Right atrium auricular region (tissue), 2 donors: Measurements from ENCODE around the gene KCNIP4. TPM values are rescaled to one million over a fixed set of nuclear protein-coding genes. Genes with fewer than 3 reads are reported as not detected.
"Not testable (repeated sequence)": the region's sequence is repeated elsewhere in the genome, so short reads cannot be mapped to it uniquely, and the experiment has no call there.

ENCODE experiments used
- DNase-seq: peaks from one replicate; pipeline ENCODE4 v3.0.0-alpha.2; 2019; ENCODE audit warnings: low spot score
- H3K27ac ChIP-seq, 2 donors: fragments of 200-600 bp; sonication (generic); 1 replicate in 1 of 2; 2 replicates in 1 of 2; pipeline ENCODE4 v1.5.1; 2016 to 2019
- H3K27me3 ChIP-seq, 2 donors: fragments of 200-600 bp; sonication (generic); one replicate each; pipeline versions ENCODE4 v1.5.1 to v1.6.0; 2017 to 2019
- H3K36me3 ChIP-seq: fragments of 200-600 bp; sonication (generic); one replicate; pipeline ENCODE4 v1.5.1; 2016
- H3K4me1 ChIP-seq, 2 donors: fragments of 200-600 bp; sonication (generic); one replicate each; pipeline versions ENCODE4 v1.5.1 to v1.6.0; 2017 to 2019
- H3K4me3 ChIP-seq, 2 donors: fragments of 200-600 bp; sonication (generic); 1 replicate in 1 of 2; 2 replicates in 1 of 2; pipeline ENCODE4 v1.5.1; 2017 to 2019; ENCODE audit warnings: mild to moderate bottlenecking in 1 of 2, moderate library complexity in 1 of 2
- H3K9me3 ChIP-seq, 2 donors: fragments of 200-600 bp; sonication (generic); one replicate each; pipeline ENCODE4 v1.5.1; 2019
- CTCF ChIP-seq, 2 donors: fragments of 200-600 bp; sonication (generic); IDR thresholded peaks; one replicate each; pipeline ENCODE4 v1.5.1; 2019; ENCODE audit warnings: antibody characterized with exemption in 2 of 2
- total RNA-seq, 2 donors: library from RNA; depleted of rRNA; stranded (reverse); fragments of >200 nt; gene quantifications; one replicate each; pipeline ENCODE4 v1.1.0, GENCODE V29; 2016

The KCNIP4 gene
- total RNA-seq, 2 donors from 2014 or later = not detected

- Histone ChIP-seq H3K9me3 (no peaks in the 10 kb centered on the region), H3K27ac (no peak overlapping the region), H3K36me3 (no peaks in the 10 kb centered on the region), H3K4me1 (no peaks in the 10 kb centered on the region), H3K4me3 (no peak overlapping the region), H3K27me3 (no peaks in the 10 kb centered on the region)
- TF ChIP-seq CTCF (IDR thresholded peaks at IDR 0.05) = no peak
- DNase-seq = no peak
Observed at GRCh38 chr4:21366312-21366711, 582.3 kb downstream of the KCNIP4 start.

- no peak for TF ChIP-seq CTCF (IDR thresholded peaks at IDR 0.05)
- H3K9me3 ChIP-seq = no peaks in the 10 kb centered on the region
- no peak overlapping the region for H3K4me3 ChIP-seq
- no peak overlapping the region for H3K27ac ChIP-seq
- no peak for DNase-seq
- no peaks in the 10 kb centered on the region for H3K4me1 ChIP-seq
- H3K27me3 ChIP-seq = no peaks in the 10 kb centered on the region
- no peaks in the 10 kb centered on the region for H3K36me3 ChIP-seq
Observed at GRCh38 chr4:21363701-21364100, 584.9 kb downstream of the KCNIP4 start.

- not testable (repeated sequence) for H3K4me1 ChIP-seq, H3K27ac ChIP-seq, DNase-seq, H3K9me3 ChIP-seq, H3K36me3 ChIP-seq, H3K27me3 ChIP-seq, H3K4me3 ChIP-seq
Observed at GRCh38 chr4:21352354-21352753, 596.2 kb downstream of the KCNIP4 start.

- no peak for TF ChIP-seq CTCF (IDR thresholded peaks at IDR 0.05)
- H3K4me3 ChIP-seq = no peak overlapping the region
- peaks cover 0 to 6% of the 10 kb centered on the region in 2 donors for H3K9me3 ChIP-seq
- no peaks in the 10 kb centered on the region for H3K36me3 ChIP-seq
- H3K4me1 ChIP-seq = no peaks in the 10 kb centered on the region
- DNase-seq = no peak
- no peaks in the 10 kb centered on the region for H3K27me3 ChIP-seq
- H3K27ac ChIP-seq = no peak overlapping the region
Observed at GRCh38 chr4:21347142-21347541, 601.4 kb downstream of the KCNIP4 start.

GRCh38 chr4:21327976-21328700, 620.4 kb downstream of the KCNIP4 start:
- TF ChIP-seq CTCF (IDR thresholded peaks at IDR 0.05) = no peak
- H3K4me1 ChIP-seq = no peaks in the 10 kb centered on the region
- no peak for DNase-seq
- no peak overlapping the region for H3K4me3 ChIP-seq
- no peaks in the 10 kb centered on the region for H3K36me3 ChIP-seq
- H3K27me3 ChIP-seq = no peaks in the 10 kb centered on the region
- no peak overlapping the region for H3K27ac ChIP-seq
- H3K9me3 ChIP-seq = peaks cover 0 to 24% of the 10 kb centered on the region in 2 donors

GRCh38 chr4:21320034-21320433, 628.5 kb downstream of the KCNIP4 start:
- no peak overlapping the region for H3K4me3 ChIP-seq
- H3K9me3 ChIP-seq = peaks cover 0 to 13% of the 10 kb centered on the region in 2 donors
- H3K27me3 ChIP-seq = no peaks in the 10 kb centered on the region
- no peaks in the 10 kb centered on the region for H3K36me3 ChIP-seq
- no peak for DNase-seq
- no peak overlapping the region for H3K27ac ChIP-seq
- no peaks in the 10 kb centered on the region for H3K4me1 ChIP-seq
- no peak for TF ChIP-seq CTCF (IDR thresholded peaks at IDR 0.05)
